ENCODE measurements around the gene ATPAF1.

Gene ATPAF1

GRCh38 chr1:46613661-46614603, 54.2 kb downstream of the ATPAF1 start:
- DNase-seq: no peak

- DNase-seq: no peak
Observed at GRCh38 chr1:46612937-46613660, 55.1 kb downstream of the ATPAF1 start.

- DNase-seq: no peak
Observed at GRCh38 chr1:46611691-46612221, 56.4 kb downstream of the ATPAF1 start.

- no peak for DNase-seq
Observed at GRCh38 chr1:46607345-46608130, 60.6 kb downstream of the ATPAF1 start.

GRCh38 chr1:46606255-46606965, 61.8 kb downstream of the ATPAF1 start:
- DNase-seq: no peak

- DNase-seq: no peak
Observed at GRCh38 chr1:46605232-46605631, 62.9 kb downstream of the ATPAF1 start.

GRCh38 chr1:46603858-46604549, 64.2 kb downstream of the ATPAF1 start, which contains the start of gene MKNK1:
MKNK1 (minus strand) TSS chr1:46604268; CDS start chr1:46583327, 20,941 bp downstream.
- peak; percentile 80 for DNase-seq

- DNase-seq: no peak
Observed at GRCh38 chr1:46603481-46603857, 64.7 kb downstream of the ATPAF1 start.

- DNase-seq: no peak
Observed at GRCh38 chr1:46601257-46602007, 66.7 kb downstream of the ATPAF1 start.

GRCh38 chr1:46599059-46599970, 68.8 kb downstream of the ATPAF1 start:
- DNase-seq: no peak

GRCh38 chr1:46596846-46597245, 71.3 kb downstream of the ATPAF1 start:
- DNase-seq: no peak

GRCh38 chr1:46596036-46596435, 72.1 kb downstream of the ATPAF1 start:
- DNase-seq: no peak

GRCh38 chr1:46595127-46595526, 73.0 kb downstream of the ATPAF1 start:
- no peak for DNase-seq

- DNase-seq: no peak
Observed at GRCh38 chr1:46594063-46594462, 74.1 kb downstream of the ATPAF1 start.

GRCh38 chr1:46592823-46593222, 75.3 kb downstream of the ATPAF1 start:
- no peak for DNase-seq

- DNase-seq: no peak
Observed at GRCh38 chr1:46589529-46589928, 78.6 kb downstream of the ATPAF1 start.

- DNase-seq: no peak
Observed at GRCh38 chr1:46587069-46587468, 81.1 kb downstream of the ATPAF1 start.

GRCh38 chr1:46585312-46585938, 82.7 kb downstream of the ATPAF1 start:
- DNase-seq: no peak

- DNase-seq: no peak
Observed at GRCh38 chr1:46583494-46583893, 84.7 kb downstream of the ATPAF1 start.

Data from SHP77 treated with DMSO at 0.1 percent for 48 hours (cell line).